Right lobe of liver (tissue), 4 donors: Measurements from ENCODE around the gene HPSE2.

Source experiments
- CTCF ChIP-seq, 4 donors: fragments of 200-600 bp in 3 of 4; fragments of 450-650 bp in 1 of 4; IDR thresholded peaks; one replicate each; pipeline versions ENCODE4 v1.5.1 to v1.8.0; 2016 to 2022; ENCODE audit warnings: antibody characterized with exemption in 4 of 4, mild to moderate bottlenecking in 2 of 4
- POLR2A ChIP-seq: fragments of 450-650 bp; IDR thresholded peaks from one replicate; pipeline ENCODE4 v1.6.1; 2017; ENCODE audit warnings: antibody characterized with exemption, mild to moderate bottlenecking
- donor health status: DM: no; HTN: no; CAD: no.
- donor health status: DM: no; HTN: no; CAD: no.
- donor health status: DM: no; HTN: yes; CAD: no.

- TF ChIP-seq CTCF (IDR thresholded peaks at IDR 0.05) (no peak), POLR2A (no peak)
Observed at GRCh38 chr10:98997596-98997995, 238.1 kb downstream of the HPSE2 start.
